Endothelial cell of umbilical vein (primary cell): ENCODE measurements around the gene SPATA3. TPM values are rescaled to one million over a fixed set of nuclear protein-coding genes. Genes with fewer than 3 reads are reported as not detected.
A peak's percentile ranks its signal among the peaks of the same experiment; 100 is the strongest.

Experiments used
- BruUV-seq: library from RNA; stranded (reverse); fragments of 400-500 nt; replicated peaks from 2 replicates; lab custom pipeline; 2021; lab: Mats Ljungman, UMichigan
- CTCF ChIA-PET: fragments of 300-600, 350-600 bp; sonication (Branson Sonifier 250); formaldehyde crosslinking; loops from one replicate; lab custom pipeline; 2021; ENCODE audit warnings: antibody characterized with exemption, inconsistent platforms; lab: Charles Lee
- POLR2A ChIA-PET: fragments of 300-600, 350-600 bp; sonication (Branson Sonifier 250); formaldehyde crosslinking; loops from one replicate; lab custom pipeline; 2021; ENCODE audit warnings: antibody characterized with exemption, inconsistent platforms; lab: Charles Lee
- DNase-seq: peaks from one replicate; pipeline ENCODE4 v3.0.0-alpha.2; 2011; ENCODE audit warnings: low read depth, low spot score
- FAIRE-seq: peaks from 2 replicates; lab custom pipeline; 2011; peaks lifted over from hg19 to GRCh38; lab: Jason Lieb, UNC
- H2AFZ ChIP-seq: 2 replicates; pipeline ENCODE4 v1.6.0; 2012; ENCODE audit warnings: low read depth, low read length, control low read depth, inconsistent platforms
- H3K27ac ChIP-seq: 2 replicates; pipeline ENCODE4 v1.5.1; 2011; ENCODE audit warnings: low read depth, mild to moderate bottlenecking, control low read depth, low read length, moderate library complexity; ENCODE audit not compliant: insufficient read depth
- H3K27me3 ChIP-seq, 2 experiments: 2 replicates each; pipeline versions ENCODE4 v1.6.0 to v1.6.1; 2011; ENCODE audit warnings: low read length in 2 of 2, mixed read lengths in 1 of 2; ENCODE audit not compliant: control insufficient read depth in 2 of 2, insufficient read depth in 2 of 2
- H3K36me3 ChIP-seq, 2 experiments: 2 replicates in 1 of 2; 3 replicates in 1 of 2; pipeline ENCODE4 v1.5.1; 2011; ENCODE audit warnings: low read length in 2 of 2, mild to moderate bottlenecking in 1 of 2, moderate library complexity in 1 of 2; ENCODE audit not compliant: control insufficient read depth in 2 of 2, insufficient read depth in 2 of 2; ENCODE audit errors: extremely low read depth in 1 of 2
- H3K4me1 ChIP-seq: 3 replicates; pipeline ENCODE4 v1.5.1; 2011; ENCODE audit warnings: mild to moderate bottlenecking, low read length; ENCODE audit not compliant: control insufficient read depth, insufficient read depth; ENCODE audit errors: extremely low read depth
- H3K4me2 ChIP-seq: 2 replicates; pipeline ENCODE4 v1.6.1; 2011; ENCODE audit warnings: low read length, control low read depth, mixed read lengths; ENCODE audit not compliant: insufficient read depth
- H3K4me3 ChIP-seq, 3 experiments: fragments of 200-600 bp in 1 of 3; sonication (generic), shearing (Covaris generic) in 1 of 3; replicated peaks in 1 of 3; 2 replicates each; pipeline ENCODE4 v1.5.1; 2011 to 2016; ENCODE audit warnings: control low read depth in 3 of 3, low read length in 3 of 3, mild to moderate bottlenecking in 2 of 3, inconsistent platforms in 1 of 3, low read depth in 1 of 3, moderate library complexity in 1 of 3; ENCODE audit not compliant: insufficient read depth in 1 of 3
- H3K79me2 ChIP-seq: 2 replicates; pipeline ENCODE4 v1.6.0; 2012; ENCODE audit warnings: low read length, inconsistent platforms; ENCODE audit not compliant: control insufficient read depth, insufficient read depth
- H3K9ac ChIP-seq: replicated peaks from 2 replicates; pipeline ENCODE3; 2011; ENCODE audit warnings: low read length, control low read depth; ENCODE audit not compliant: insufficient read depth; ENCODE audit errors: extremely low read depth
- H3K9me1 ChIP-seq: replicated peaks from 3 replicates; pipeline ENCODE4 v1.6.0; 2011; ENCODE audit warnings: mild to moderate bottlenecking, low read length; ENCODE audit not compliant: control insufficient read depth, insufficient read depth; ENCODE audit errors: extremely low read depth
- H3K9me3 ChIP-seq: replicated peaks from 2 replicates; pipeline ENCODE4 v1.5.1; 2012; ENCODE audit warnings: low read length, inconsistent platforms; ENCODE audit not compliant: control insufficient read depth, insufficient read depth
- H4K20me1 ChIP-seq: replicated peaks from 2 replicates; pipeline ENCODE3; 2011; ENCODE audit warnings: mild to moderate bottlenecking, low read length; ENCODE audit not compliant: control insufficient read depth, insufficient read depth; ENCODE audit errors: extremely low read depth
- EZH2 ChIP-seq: IDR thresholded peaks from 2 replicates; pipeline ENCODE4 v1.6.1; 2012; ENCODE audit warnings: borderline replicate concordance, low read depth, mild to moderate bottlenecking, moderate library complexity, low read length, inconsistent platforms; ENCODE audit not compliant: severe bottlenecking
- FOS ChIP-seq: IDR thresholded peaks from 2 replicates; pipeline ENCODE4 v1.6.1; 2011; ENCODE audit warnings: mild to moderate bottlenecking, low read length, moderate library complexity, borderline replicate concordance; ENCODE audit not compliant: insufficient read depth
- GATA2 ChIP-seq: IDR thresholded peaks from 2 replicates; pipeline ENCODE4 v1.7.0; 2011; ENCODE audit warnings: low read depth, mild to moderate bottlenecking, moderate library complexity, mixed read lengths, low read length; ENCODE audit not compliant: insufficient read length, insufficient read depth
- JUN ChIP-seq: IDR thresholded peaks from 2 replicates; pipeline ENCODE4 v1.6.1; 2011; ENCODE audit warnings: borderline replicate concordance, low read depth; ENCODE audit not compliant: insufficient read length, insufficient read depth
- MAX ChIP-seq: IDR thresholded peaks from 2 replicates; pipeline ENCODE4 v1.6.1; 2011; ENCODE audit not compliant: insufficient read depth, insufficient read length
- MYC ChIP-seq: IDR thresholded peaks from one replicate; pipeline ENCODE4 v1.6.1; 2011; ENCODE audit warnings: mild to moderate bottlenecking, low read depth, low read length
- POLR2A ChIP-seq: IDR thresholded peaks from 2 replicates; pipeline ENCODE4 v1.6.1; 2012; ENCODE audit warnings: low read depth, mild to moderate bottlenecking, control low read depth, low read length
- POLR2AphosphoS5 ChIP-seq: IDR thresholded peaks from 2 replicates; pipeline ENCODE4 v1.6.1; 2012; ENCODE audit warnings: low read depth, mild to moderate bottlenecking, control low read depth, low read length, moderate library complexity; ENCODE audit not compliant: insufficient read depth
- dilution Hi-C: fragments of 300-500 bp; cut with MboI; formaldehyde crosslinking; loops from one replicate; pipeline ENCODE4 v1.15.0; 2019; ENCODE audit warnings: low sequenced_read_pairs; ENCODE audit not compliant: extremely low pct_ligation_motif_present
- intact Hi-C: fragments of 100-400 bp; cut with micrococcal nuclease; formaldehyde crosslinking; loops from one replicate; pipeline ENCODE4 v1.10.0; 2022
- polyA plus RNA-seq, 4 experiments: library from polyadenylated mRNA; depleted of rRNA in 3 of 4; stranded (reverse) in 3 of 4; unstranded in 1 of 4; fragments of >200 nt; gene quantifications; 2 replicates each; pipeline versions ENCODE4 v1.2.1 to v1.2.3, GENCODE V29; 2011 to 2012; ENCODE audit warnings: missing spikeins in 1 of 4
- total RNA-seq: library from RNA; stranded (reverse); gene quantifications from 2 replicates; pipeline ENCODE4 v1.2.3, GENCODE V29; 2021
- TF ChIP-seq, protein P1 (sequence below), 2 donors: IDR thresholded peaks; 1 replicate in 1 of 2; 2 replicates in 1 of 2; pipeline ENCODE4 v1.5.1; 2011; ENCODE audit warnings: low read length in 2 of 2, mild to moderate bottlenecking in 2 of 2, moderate library complexity in 2 of 2, control low read depth in 1 of 2, inconsistent platforms in 1 of 2, low read depth in 1 of 2; ENCODE audit not compliant: insufficient read depth in 1 of 2; ENCODE audit errors: extremely low read depth in 1 of 2

The SPATA3 gene
- total and polyA plus RNA-seq, 2 donors (not counting 3 experiments of a cell fraction or from before 2014, with no cell fraction given): not detected

DNA sequence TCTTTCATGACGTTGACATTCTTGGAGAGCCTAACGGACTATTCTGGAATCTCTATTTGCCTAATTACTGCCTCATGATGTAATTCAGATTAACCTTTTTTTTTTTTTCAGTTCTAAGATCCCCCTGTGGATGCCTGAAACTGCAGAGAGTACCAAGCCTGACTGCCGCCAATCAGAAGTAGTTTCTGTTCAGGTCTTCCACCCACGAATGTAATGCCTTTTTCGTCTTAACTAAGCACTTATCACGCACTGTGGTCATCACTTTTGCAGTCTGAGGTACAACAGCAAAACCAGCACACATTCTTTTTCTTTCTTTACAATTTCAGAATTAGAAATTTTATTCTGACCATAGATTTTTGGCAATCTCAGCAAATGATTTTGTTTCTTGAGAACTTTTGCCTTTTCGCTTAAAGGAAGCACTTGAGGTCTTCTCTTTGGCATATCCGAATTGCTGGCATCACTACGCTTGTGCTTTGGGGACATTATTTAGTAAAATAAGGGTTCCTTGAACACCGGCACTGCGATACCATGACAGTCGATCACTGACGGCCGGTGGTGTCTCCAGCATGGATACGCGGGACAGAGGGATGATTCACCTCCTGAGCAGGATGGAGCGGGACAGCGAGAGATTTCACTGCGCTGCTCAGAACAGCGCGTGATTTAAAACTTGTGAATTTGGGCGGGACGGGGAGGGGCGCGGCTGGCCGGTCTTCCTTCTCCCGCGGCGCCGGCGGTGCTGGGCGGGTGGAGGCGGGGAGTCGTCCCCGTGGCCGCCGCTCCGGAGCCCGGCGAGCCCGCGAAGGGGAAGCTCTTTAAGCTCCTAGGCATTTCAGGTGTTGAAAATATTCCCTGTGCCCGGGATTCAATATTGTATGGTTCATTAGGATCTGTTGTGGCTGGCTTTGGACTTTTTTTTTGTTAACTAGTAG, 38.8 kb upstream of the SPATA3 start:
- no peak for FAIRE-seq

DNA sequence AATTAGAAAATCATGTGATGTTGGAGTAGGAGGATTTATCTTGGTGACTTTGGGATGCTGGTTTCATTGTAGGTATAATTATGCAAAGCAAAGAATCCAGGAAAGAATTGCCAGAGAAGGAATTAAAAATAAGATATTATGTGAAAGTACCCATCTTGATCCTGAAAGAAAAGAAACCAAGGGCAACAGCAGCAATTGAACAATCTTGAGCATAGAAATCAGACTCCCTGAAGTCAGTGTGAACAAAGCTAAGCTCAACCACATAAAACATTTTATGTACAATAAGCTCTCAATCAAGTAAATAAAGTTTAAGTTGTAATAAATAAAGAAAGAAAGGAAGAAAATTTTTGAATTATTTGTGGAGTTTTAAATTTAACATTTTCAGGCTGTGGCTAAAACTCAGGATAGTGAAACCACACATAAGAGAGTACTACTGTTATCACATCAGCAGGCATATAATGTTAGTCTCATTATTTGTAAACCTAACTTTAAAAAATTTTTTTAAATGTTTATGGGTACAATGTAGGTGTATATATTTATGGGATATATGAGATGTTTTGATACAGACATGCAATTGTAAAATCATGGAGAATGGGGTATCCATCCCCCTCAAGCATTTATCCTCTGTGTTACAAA, 38.0 kb upstream of the SPATA3 start:
- no peak overlapping the region for H3K4me3 ChIP-seq
- H3K27ac ChIP-seq: no peak overlapping the region
- H3K27me3 ChIP-seq: peaks cover 21 to 43% of the 10 kb centered on the region in 2 experiments
- H2AFZ ChIP-seq: peak overlapping the region; percentile 20
- no peak overlapping the region for H3K9ac ChIP-seq
- ChIA-PET CTCF (no interaction called here), POLR2A (no interaction called here)
- intact Hi-C loops (no loop called here), dilution Hi-C loops (no loop called here)
- H3K9me1 ChIP-seq: no peaks in the 10 kb centered on the region
- H4K20me1 ChIP-seq: no peaks in the 10 kb centered on the region
- no peaks in the 10 kb centered on the region for H3K79me2 ChIP-seq
- no peaks in the 10 kb centered on the region for H3K36me3 ChIP-seq
- DNase-seq (no peak), FAIRE-seq (no peak)
- H3K4me1 ChIP-seq: no peaks in the 10 kb centered on the region
- no peak for TF ChIP-seq MAX
- TF ChIP-seq GATA2: no peak
- TF ChIP-seq JUN: no peak
- TF ChIP-seq FOS: no peak
- no peak for TF ChIP-seq EZH2
- no peak for TF ChIP-seq POLR2A
- TF ChIP-seq, protein P1, sequence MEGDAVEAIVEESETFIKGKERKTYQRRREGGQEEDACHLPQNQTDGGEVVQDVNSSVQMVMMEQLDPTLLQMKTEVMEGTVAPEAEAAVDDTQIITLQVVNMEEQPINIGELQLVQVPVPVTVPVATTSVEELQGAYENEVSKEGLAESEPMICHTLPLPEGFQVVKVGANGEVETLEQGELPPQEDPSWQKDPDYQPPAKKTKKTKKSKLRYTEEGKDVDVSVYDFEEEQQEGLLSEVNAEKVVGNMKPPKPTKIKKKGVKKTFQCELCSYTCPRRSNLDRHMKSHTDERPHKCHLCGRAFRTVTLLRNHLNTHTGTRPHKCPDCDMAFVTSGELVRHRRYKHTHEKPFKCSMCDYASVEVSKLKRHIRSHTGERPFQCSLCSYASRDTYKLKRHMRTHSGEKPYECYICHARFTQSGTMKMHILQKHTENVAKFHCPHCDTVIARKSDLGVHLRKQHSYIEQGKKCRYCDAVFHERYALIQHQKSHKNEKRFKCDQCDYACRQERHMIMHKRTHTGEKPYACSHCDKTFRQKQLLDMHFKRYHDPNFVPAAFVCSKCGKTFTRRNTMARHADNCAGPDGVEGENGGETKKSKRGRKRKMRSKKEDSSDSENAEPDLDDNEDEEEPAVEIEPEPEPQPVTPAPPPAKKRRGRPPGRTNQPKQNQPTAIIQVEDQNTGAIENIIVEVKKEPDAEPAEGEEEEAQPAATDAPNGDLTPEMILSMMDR (IDR thresholded peaks at IDR 0.05; ENCODE audit: extremely low read depth in 1 of 2, insufficient read depth in 1 of 2, low read depth in 1 of 2, low read length in 2 of 2): no peak
- TF ChIP-seq MYC: no peak
- TF ChIP-seq POLR2AphosphoS5: no peak
- no peaks in the 10 kb centered on the region for H3K9me3 ChIP-seq
- H3K4me2 ChIP-seq: peak overlapping the region; percentile 38
- no TSS peak for BruUV-seq

More for the DNA sequence above, 38.8 kb upstream of the SPATA3 start:
- CTCF ChIA-PET: no interaction called here
- POLR2A ChIA-PET: no interaction called here
- no TSS peak for BruUV-seq
- peak; percentile 12 for DNase-seq
- intact Hi-C loops (no loop called here), dilution Hi-C loops (no loop called here)
- Histone ChIP-seq H3K9me1 (no peaks in the 10 kb centered on the region), H3K4me3 (no peak overlapping the region), H3K4me2 (peak overlapping the region; percentile 38), H3K79me2 (no peaks in the 10 kb centered on the region), H3K9ac (no peak overlapping the region), H3K27me3 (peaks cover 21 to 39% of the 10 kb centered on the region in 2 experiments), H4K20me1 (no peaks in the 10 kb centered on the region), H3K4me1 (no peaks in the 10 kb centered on the region), H2AFZ (peak overlapping the region; percentile 20), H3K36me3 (no peaks in the 10 kb centered on the region), H3K9me3 (no peaks in the 10 kb centered on the region), H3K27ac (no peak overlapping the region)
- TF ChIP-seq POLR2AphosphoS5: no peak
- peak; percentile 44 for TF ChIP-seq EZH2
